BJ (cell line): Measurements from ENCODE around the gene KCNJ4. TPM values are rescaled to one million over a fixed set of nuclear protein-coding genes. Genes with fewer than 3 reads are reported as not detected.

Experiments used
- CTCF ChIA-PET: fragments of 350-600 bp; formaldehyde crosslinking; extraction: SDS; loops from one replicate; lab custom pipeline; 2021; ENCODE audit warnings: antibody characterized with exemption, inconsistent platforms; lab: Yijun Ruan, JAX
- POLR2A ChIA-PET: fragments of 300-600 bp; sonication (Branson Sonifier 250); formaldehyde crosslinking; extraction: SDS; loops from one replicate; lab custom pipeline; 2021; ENCODE audit warnings: antibody characterized with exemption; lab: Charles Lee
- DNase-seq: peaks from one replicate; pipeline ENCODE4 v3.0.0-alpha.2; 2011; ENCODE audit warnings: low read depth
- H3K27me3 ChIP-seq: 2 replicates; pipeline ENCODE4 v1.6.0; 2011; ENCODE audit warnings: low read length; ENCODE audit not compliant: control insufficient read depth, insufficient read depth
- H3K36me3 ChIP-seq: 2 replicates; pipeline ENCODE4 v1.5.1; 2011; ENCODE audit warnings: low read length; ENCODE audit not compliant: control insufficient read depth, insufficient read depth
- H3K4me3 ChIP-seq: 2 replicates; pipeline ENCODE4 v1.5.1; 2011; ENCODE audit warnings: low read depth, mild to moderate bottlenecking, control low read depth, low read length
- CTCF ChIP-seq: IDR thresholded peaks from 2 replicates; pipeline ENCODE4 v1.5.1; 2011; ENCODE audit warnings: low read depth, mild to moderate bottlenecking, control low read depth, inconsistent platforms, low read length, moderate library complexity; ENCODE audit not compliant: insufficient read depth
- polyA plus RNA-seq: library from polyadenylated mRNA; depleted of rRNA; stranded (reverse); fragments of >200 nt; gene quantifications from 2 replicates; pipeline ENCODE4 v1.2.3, GENCODE V29; 2011

KCNJ4 gene
- polyA plus RNA-seq, 1 experiment: not detected

GRCh38 chr22:38456841-38457699, 2.1 kb upstream of the KCNJ4 start:
- CTCF ChIA-PET: no interaction called here
- no peak overlapping the region for H3K4me3 ChIP-seq

GRCh38 chr22:38456272-38456835, 1.4 kb upstream of the KCNJ4 start:
- no peak for DNase-seq
- no peak overlapping the region for H3K4me3 ChIP-seq
- POLR2A ChIA-PET: no interaction called here
- TF ChIP-seq CTCF: no peak
- H3K27me3 ChIP-seq: peaks cover 57% of the 10 kb centered on the region
- H3K36me3 ChIP-seq: no peaks in the 10 kb centered on the region
- CTCF ChIA-PET: no interaction called here

More at GRCh38 chr22:38456841-38457699, 2.1 kb upstream of the KCNJ4 start:
- H3K27me3 ChIP-seq: peaks cover 51% of the 10 kb centered on the region
- POLR2A ChIA-PET: no interaction called here
- H3K36me3 ChIP-seq: no peaks in the 10 kb centered on the region
- TF ChIP-seq CTCF: no peak
- no peak for DNase-seq

- H3K36me3 ChIP-seq: no peaks in the 10 kb centered on the region
- H3K4me3 ChIP-seq: peak overlapping the region; percentile 7; the same call in 1 of the 2 replicates
- TF ChIP-seq CTCF: no peak
- peaks cover 61% of the 10 kb centered on the region for H3K27me3 ChIP-seq
- DNase-seq: no peak
- ChIA-PET POLR2A (no interaction called here), CTCF (no interaction called here)
Measured at GRCh38 chr22:38455530-38456271, 702 bp upstream of the KCNJ4 start.

DNA sequence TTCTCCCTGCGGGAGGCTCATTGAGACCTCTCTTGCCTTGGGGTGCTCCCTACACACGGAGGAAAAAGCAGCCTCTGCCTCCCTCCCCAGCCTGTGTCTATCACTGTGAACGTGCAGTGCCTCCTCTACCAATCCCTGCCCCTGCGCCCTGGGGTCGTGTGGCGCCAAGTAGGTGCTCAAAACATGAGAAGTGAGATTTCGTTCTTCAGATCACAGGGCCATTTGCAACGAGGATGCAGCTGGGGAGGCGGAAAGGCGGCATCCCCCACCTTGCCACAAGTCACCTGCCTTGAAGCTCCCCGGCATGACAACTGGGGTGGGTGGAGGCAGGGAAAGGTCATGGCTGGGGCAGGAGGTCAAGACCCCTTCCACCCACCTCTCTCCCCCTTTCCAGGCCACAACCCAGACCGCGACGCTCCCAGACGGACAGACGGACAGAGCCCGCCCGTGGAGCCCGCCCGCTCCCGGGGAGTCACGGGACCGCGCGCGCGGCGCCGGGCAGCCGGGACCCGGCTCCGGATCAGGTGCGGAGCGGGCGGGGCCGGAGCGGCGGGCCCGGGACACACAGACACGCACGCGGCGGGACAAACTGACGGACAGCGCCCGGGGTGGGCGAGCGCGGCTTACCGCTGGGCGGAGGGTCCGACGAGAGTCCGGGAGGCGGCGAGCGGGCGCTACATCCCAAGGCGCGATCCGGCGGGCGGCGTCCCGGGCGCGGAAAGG, 485 bp downstream of the KCNJ4 start:
- no peaks in the 10 kb centered on the region for H3K36me3 ChIP-seq
- peaks cover 61% of the 10 kb centered on the region for H3K27me3 ChIP-seq
- ChIA-PET CTCF (interaction anchor here (0.6 to 1.8 kb wide), 2 partner anchors 8 to 9 kb away, joined by 3 to 6 read pairs; no protein-coding TSS in a partner anchor), POLR2A (no interaction called here)
- H3K4me3 ChIP-seq: peak overlapping the region; percentile 20; the same call in 1 of the 2 replicates
- DNase-seq: no peak
- TF ChIP-seq CTCF: no peak
